ENCODE measurements around the gene VASH2.

Gene VASH2

GRCh38 chr1:212930986-212931678 lies 19.2 kb upstream of the VASH2 start:
- no peak for DNase-seq (ENCODE audit: low read depth in 2 of 2)

GRCh38 chr1:212933815-212934471 lies 16.4 kb upstream of the VASH2 start:
- DNase-seq (ENCODE audit: low read depth in 2 of 2), result no peak

- no peak for DNase-seq (ENCODE audit: low read depth in 2 of 2)
Observed at GRCh38 chr1:212935387-212935981, 14.9 kb upstream of the VASH2 start.

- no peak for DNase-seq (ENCODE audit: low read depth in 2 of 2)
Observed at GRCh38 chr1:212937034-212937433, 13.3 kb upstream of the VASH2 start.

GRCh38 chr1:212938846-212939245 lies 11.5 kb upstream of the VASH2 start:
- no peak for DNase-seq (ENCODE audit: low read depth in 2 of 2)

- no peak for DNase-seq (ENCODE audit: low read depth in 2 of 2)
Observed at GRCh38 chr1:212941452-212941851, 8.9 kb upstream of the VASH2 start.

GRCh38 chr1:212942679-212943392 lies 7.5 kb upstream of the VASH2 start:
- DNase-seq (ENCODE audit: low read depth in 2 of 2), result no peak

GRCh38 chr1:212943393-212943710 lies 7.0 kb upstream of the VASH2 start:
- no peak for DNase-seq (ENCODE audit: low read depth in 2 of 2)

- DNase-seq (ENCODE audit: low read depth in 2 of 2), result no peak
Observed at GRCh38 chr1:212944229-212944901, 6.0 kb upstream of the VASH2 start.

- no peak for DNase-seq (ENCODE audit: low read depth in 2 of 2)
Observed at GRCh38 chr1:212945056-212945455, 5.3 kb upstream of the VASH2 start.

- DNase-seq (ENCODE audit: low read depth in 2 of 2), result no peak
Observed at GRCh38 chr1:212945463-212946160, 4.7 kb upstream of the VASH2 start.

GRCh38 chr1:212946872-212947271 lies 3.5 kb upstream of the VASH2 start:
- DNase-seq (ENCODE audit: low read depth in 2 of 2), result no peak

- no peak for DNase-seq (ENCODE audit: low read depth in 2 of 2)
Observed at GRCh38 chr1:212949771-212950170, 570 bp upstream of the VASH2 start.

GRCh38 chr1:212951126-212951946 lies 995 bp downstream of the VASH2 start:
- no peak for DNase-seq (ENCODE audit: low read depth in 2 of 2)

- DNase-seq (ENCODE audit: low read depth in 2 of 2), result no peak
Observed at GRCh38 chr1:212951947-212952640, 1.8 kb downstream of the VASH2 start.

GRCh38 chr1:212952641-212952976 lies 2.3 kb downstream of the VASH2 start:
- no peak for DNase-seq (ENCODE audit: low read depth in 2 of 2)

GRCh38 chr1:212953321-212953720 lies 3.0 kb downstream of the VASH2 start:
- no peak for DNase-seq (ENCODE audit: low read depth in 2 of 2)

- no peak for DNase-seq (ENCODE audit: low read depth in 2 of 2)
Observed at GRCh38 chr1:212954514-212954913, 4.2 kb downstream of the VASH2 start.

GRCh38 chr1:212955098-212955497 lies 4.8 kb downstream of the VASH2 start:
- no peak for DNase-seq (ENCODE audit: low read depth in 2 of 2)

- no peak for DNase-seq (ENCODE audit: low read depth in 2 of 2)
Observed at GRCh38 chr1:212955961-212956620, 5.8 kb downstream of the VASH2 start.

Data from stimulated activated CD8-positive, alpha-beta memory T cell treated with anti-CD3 and anti-CD28 coated beads, Interleukin-2, amount 100 ng/mL, for 48 hours (primary cell).